CD4-positive, alpha-beta memory T cell (primary cell): ENCODE measurements around the gene TMEM106B. TPM values are rescaled to one million over a fixed set of nuclear protein-coding genes. Genes with fewer than 3 reads are reported as not detected.

Experiments used
- CTCF ChIA-PET: fragments of 350-600 bp; sonication (Branson Sonifier 250); formaldehyde crosslinking; loops from one replicate; lab custom pipeline; 2021; ENCODE audit warnings: inconsistent platforms; ENCODE audit not compliant: partially characterized antibody; lab: Charles Lee
- POLR2A ChIA-PET: fragments of 350-600 bp; sonication (Branson Sonifier 250); formaldehyde crosslinking; loops from one replicate; lab custom pipeline; 2021; ENCODE audit not compliant: partially characterized antibody; lab: Charles Lee
- DNase-seq, 5 donors: peaks; one replicate each; pipeline versions ENCODE4 v3.0.0 to v3.0.0-alpha.2; 2020 to 2022; ENCODE audit warnings: mixed read lengths in 1 of 5
- H3K27ac ChIP-seq: one replicate; pipeline ENCODE4 v1.7.0; 2013; ENCODE audit warnings: low read depth, low read length
- H3K27me3 ChIP-seq: 2 replicates; pipeline ENCODE4 v1.7.0; 2013; ENCODE audit warnings: mild to moderate bottlenecking, low read length, moderate library complexity; ENCODE audit not compliant: insufficient read depth
- H3K36me3 ChIP-seq: 2 replicates; pipeline ENCODE4 v1.7.0; 2013; ENCODE audit warnings: mild to moderate bottlenecking, low read length, moderate library complexity; ENCODE audit not compliant: insufficient read depth
- H3K4me1 ChIP-seq: 2 replicates; pipeline ENCODE4 v1.7.0; 2013; ENCODE audit warnings: mild to moderate bottlenecking, low read length, moderate library complexity; ENCODE audit not compliant: insufficient read depth
- H3K4me3 ChIP-seq, 2 donors: one replicate each; pipeline ENCODE4 v1.7.0; 2013; ENCODE audit warnings: low read length in 2 of 2, mild to moderate bottlenecking in 1 of 2
- H3K9me3 ChIP-seq, 2 donors: one replicate each; pipeline ENCODE4 v1.7.0; 2013; ENCODE audit warnings: low read length in 2 of 2, control low read depth in 1 of 2; ENCODE audit not compliant: control insufficient read depth in 1 of 2
- H3K27ac Mint-ChIP-seq, 7 donors: one replicate each; pipeline ENCODE4 v1.8.0; 2020 to 2021; ENCODE audit warnings: mixed read lengths in 7 of 7, mild to moderate bottlenecking in 6 of 7, inconsistent platforms in 3 of 7, moderate library complexity in 3 of 7
- H3K27me3 Mint-ChIP-seq, 2 donors: one replicate each; pipeline ENCODE4 v1.8.0; 2020 to 2021; ENCODE audit warnings: mixed read lengths in 2 of 2
- H3K36me3 Mint-ChIP-seq, 2 donors: one replicate each; pipeline ENCODE4 v1.8.0; 2020 to 2021; ENCODE audit warnings: mixed read lengths in 2 of 2, inconsistent platforms in 1 of 2, mild to moderate bottlenecking in 1 of 2
- H3K4me1 Mint-ChIP-seq, 4 donors: one replicate each; pipeline ENCODE4 v1.8.0; 2020 to 2021; ENCODE audit warnings: mixed read lengths in 4 of 4, mild to moderate bottlenecking in 1 of 4
- H3K4me3 Mint-ChIP-seq, 8 donors: one replicate each; pipeline ENCODE4 v1.8.0; 2020 to 2021; ENCODE audit warnings: mixed read lengths in 8 of 8, mild to moderate bottlenecking in 7 of 8, moderate library complexity in 6 of 8, inconsistent platforms in 3 of 8
- H3K9me3 Mint-ChIP-seq, 8 donors: one replicate each; pipeline ENCODE4 v1.8.0; 2020 to 2021; ENCODE audit warnings: mixed read lengths in 8 of 8, mild to moderate bottlenecking in 5 of 8, inconsistent platforms in 3 of 8, moderate library complexity in 1 of 8
- intact Hi-C: fragments of 100-400 bp; cut with micrococcal nuclease; formaldehyde crosslinking; loops from one replicate; pipeline ENCODE4 v1.15.1; 2023
- polyA plus RNA-seq, 2 donors: library from polyadenylated mRNA; unstranded; fragments of 300-500 nt; fragmentation: Illumina TruSeq; gene quantifications; one replicate each; pipeline ENCODE4 v1.2.3, GENCODE V29; 2021
- total RNA-seq, 2 experiments: library from RNA; stranded (reverse); gene quantifications; one replicate each; pipeline ENCODE4 v1.2.3, GENCODE V29; 2021

The TMEM106B gene
- total and polyA plus RNA-seq, 4 experiments from 2014 or later, result 37.2 to 62.2 (median 51.7) TPM

GRCh38 chr7:12290761-12291160 is 79.7 kb downstream of the TMEM106B start:
- Mint-ChIP-seq H3K36me3 (peaks cover 0 to 6% of the 10 kb centered on the region in 2 donors), H3K4me1 (peaks cover 0 to 4% (median 0%) of the 10 kb centered on the region in 4 donors), H3K4me3 (no peak overlapping the region), H3K27me3 (peaks cover 0 to 3% of the 10 kb centered on the region in 2 donors), H3K27ac (no peak overlapping the region), H3K9me3 (peaks cover 0 to 20% (median 10%) of the 10 kb centered on the region in 8 donors)
- ChIA-PET CTCF (interaction anchor here (1.4 to 2.8 kb wide), 4 partner anchors 176 to 223 kb away, joined by 3 to 15 read pairs (median 4); no protein-coding TSS in a partner anchor), POLR2A (no interaction called here)
- H3K27me3 ChIP-seq, result no peaks in the 10 kb centered on the region
- no peak for DNase-seq
- H3K4me1 ChIP-seq, result no peaks in the 10 kb centered on the region
- H3K4me3 ChIP-seq, result no peak overlapping the region
- no peaks in the 10 kb centered on the region for H3K36me3 ChIP-seq
- intact Hi-C loops, result loop anchor here (5.0 kb wide), 1 partner anchor 178 kb away; no protein-coding TSS in a partner anchor
- H3K9me3 ChIP-seq, result no peaks in the 10 kb centered on the region
- H3K27ac ChIP-seq, result no peak overlapping the region

GRCh38 chr7:12291870-12292269 is 80.8 kb downstream of the TMEM106B start:
- Mint-ChIP-seq H3K4me1 (peaks cover 0 to 4% (median 0%) of the 10 kb centered on the region in 4 donors), H3K9me3 (peaks cover 0 to 20% (median 10%) of the 10 kb centered on the region in 8 donors), H3K27ac (no peak overlapping the region), H3K4me3 (no peak overlapping the region), H3K27me3 (peaks cover 0 to 3% of the 10 kb centered on the region in 2 donors), H3K36me3 (peaks cover 0 to 6% of the 10 kb centered on the region in 2 donors)
- POLR2A ChIA-PET, result interaction anchor here (1.4 kb wide), 1 partner anchor 34 kb away, joined by 3 read pairs; no protein-coding TSS in a partner anchor
- H3K27me3 ChIP-seq, result no peaks in the 10 kb centered on the region
- H3K9me3 ChIP-seq, result no peaks in the 10 kb centered on the region
- DNase-seq, result peak in 2 of 5 donors; percentile 9 to 11
- intact Hi-C loops, result loop anchor here (1.0 to 5.0 kb wide), 3 partner anchors 81 to 225 kb away; partner anchors contain the start of gene TMEM106B
- H3K36me3 ChIP-seq, result no peaks in the 10 kb centered on the region
- CTCF ChIA-PET, result interaction anchor here (0.7 to 2.8 kb wide), 14 partner anchors 9 to 227 kb away, joined by 3 to 15 read pairs (median 4); partner anchors contain the start of gene TMEM106B
- no peak overlapping the region for H3K4me3 ChIP-seq
- H3K27ac ChIP-seq, result no peak overlapping the region
- no peaks in the 10 kb centered on the region for H3K4me1 ChIP-seq

Other genes starting within 250 kb of the TMEM106B start
- 1 to 10 TPM; 8.9 to 9.0 TPM for gene VWDE, start 192.6 kb downstream of the TMEM106B start, total RNA-seq
- under 1 TPM in 1 of 2 donors, not detected in 1; 0.26 TPM for gene VWDE, start 192.6 kb downstream of the TMEM106B start, polyA plus RNA-seq